Upper lobe of left lung (tissue), 4 donors: ENCODE measurements around the gene PUM1.
"Not testable (repeated sequence)": the region's sequence is repeated elsewhere in the genome, so short reads cannot be mapped to it uniquely, and the experiment has no call there.

Experiments used
- CTCF ChIP-seq, 6 experiments: fragments of 450-650 bp in 4 of 6; fragments of 200-600 bp in 2 of 6; sonication (generic) in 2 of 6; IDR thresholded peaks; one replicate each; pipeline ENCODE4 v1.5.1; 2016 to 2019; ENCODE audit warnings: antibody characterized with exemption in 6 of 6
- POLR2A ChIP-seq, 4 donors: fragments of 450-650 bp; IDR thresholded peaks; one replicate each; pipeline ENCODE4 v1.5.1; 2016 to 2017; ENCODE audit warnings: antibody characterized with exemption in 4 of 4, mild to moderate bottlenecking in 2 of 4
- POLR2AphosphoS5 ChIP-seq, 2 donors: sonication (generic); formaldehyde crosslinking; IDR thresholded peaks; one replicate each; pipeline ENCODE4 v1.5.1; 2017; ENCODE audit warnings: antibody characterized with exemption in 2 of 2

GRCh38 chr1:31047507-31047906 lies 18.0 kb downstream of the PUM1 start:
- TF ChIP-seq POLR2A, CTCF, POLR2AphosphoS5 (IDR thresholded peaks at IDR 0.05): not testable (repeated sequence)
